SK-N-SH (cell line): ENCODE data around the gene TOR2A. TPM values are rescaled to one million over a fixed set of nuclear protein-coding genes. Genes with fewer than 3 reads are reported as not detected.

Experiments used
- CTCF ChIA-PET: fragments of 300-600, 350-600 bp; formaldehyde crosslinking; extraction: SDS; loops from one replicate; lab custom pipeline; 2021; lab: Yijun Ruan, JAX
- POLR2A ChIA-PET: fragments of 350-600 bp; sonication (Branson Sonifier 250); formaldehyde crosslinking; extraction: SDS; loops from one replicate; lab custom pipeline; 2020; ENCODE audit warnings: antibody characterized with exemption, inconsistent platforms; lab: Yijun Ruan, JAX
- DNase-seq: peaks from one replicate; pipeline ENCODE4 v3.0.0; 2012
- H2AFZ ChIP-seq: fragments of 200-600 bp; sonication (generic); 2 replicates; pipeline ENCODE4 v1.8.1; 2016; ENCODE audit warnings: antibody characterized with exemption, mild to moderate bottlenecking, low read depth
- H3F3A ChIP-seq: fragments of 200-600 bp; sonication (generic); replicated peaks from 2 replicates; pipeline ENCODE3; 2016; ENCODE audit warnings: antibody characterized with exemption, mild to moderate bottlenecking; ENCODE audit not compliant: insufficient read depth
- H3K27ac ChIP-seq, 2 experiments: fragments of 200-500 bp in 1 of 2; fragments of 200-600 bp in 1 of 2; sonication (Bioruptor generic) in 1 of 2; sonication (generic), shearing (Covaris generic) in 1 of 2; 2 replicates each; pipeline versions ENCODE4 v1.5.1 to v1.6.1; 2014 to 2016; ENCODE audit warnings: low read depth in 2 of 2, inconsistent platforms in 1 of 2, low read length in 1 of 2, mild to moderate bottlenecking in 1 of 2, mixed read lengths in 1 of 2
- H3K27me3 ChIP-seq: fragments of 200-600 bp; sonication (generic), shearing (Covaris generic); 2 replicates; pipeline ENCODE4 v1.6.1; 2016; ENCODE audit warnings: mixed run types; ENCODE audit not compliant: insufficient read depth
- H3K36me3 ChIP-seq, 2 experiments: fragments of 200-500 bp in 1 of 2; fragments of 200-600 bp in 1 of 2; sonication (Bioruptor generic) in 1 of 2; sonication (generic) in 1 of 2; replicated peaks in 1 of 2; 2 replicates each; pipeline versions ENCODE3 to v1.5.1; 2014 to 2016; ENCODE audit warnings: low read length in 1 of 2, mild to moderate bottlenecking in 1 of 2; ENCODE audit not compliant: insufficient read depth in 2 of 2, control insufficient read depth in 1 of 2
- H3K4me1 ChIP-seq, 2 experiments: fragments of 200-500 bp in 1 of 2; fragments of 200-600 bp in 1 of 2; sonication (Bioruptor generic) in 1 of 2; sonication (generic), shearing (Covaris generic) in 1 of 2; 2 replicates each; pipeline versions ENCODE4 v1.5.1 to v1.6.1; 2014 to 2016; ENCODE audit warnings: low read depth in 1 of 2, low read length in 1 of 2, mixed run types in 1 of 2; ENCODE audit not compliant: insufficient read depth in 2 of 2, control insufficient read depth in 1 of 2
- H3K4me2 ChIP-seq: fragments of 200-600 bp; sonication (generic), shearing (Covaris generic); 2 replicates; pipeline ENCODE4 v1.6.1; 2017; ENCODE audit warnings: mixed run types
- H3K4me3 ChIP-seq, 2 experiments: fragments of 200-500 bp in 1 of 2; fragments of 200-600 bp in 1 of 2; sonication (Bioruptor generic) in 1 of 2; sonication (generic), shearing (Covaris generic) in 1 of 2; 2 replicates each; pipeline versions ENCODE4 v1.5.1 to v1.8.1; 2014 to 2016; ENCODE audit warnings: low read depth in 2 of 2, inconsistent platforms in 1 of 2, low read length in 1 of 2, mild to moderate bottlenecking in 1 of 2, mixed read lengths in 1 of 2, moderate library complexity in 1 of 2
- H3K79me2 ChIP-seq: fragments of 200-600 bp; sonication (generic); 2 replicates; pipeline ENCODE4 v1.8.1; 2017; ENCODE audit warnings: mild to moderate bottlenecking; ENCODE audit not compliant: insufficient read depth
- H3K9ac ChIP-seq: fragments of 200-600 bp; sonication (generic); 2 replicates; pipeline ENCODE4 v1.6.1; 2017; ENCODE audit warnings: mixed run types
- H3K9me2 ChIP-seq: fragments of 200-600 bp; sonication (generic); 2 replicates; pipeline ENCODE4 v1.6.1; 2017; ENCODE audit warnings: mixed run types
- H3K9me3 ChIP-seq: fragments of 200-600 bp; sonication (generic); 2 replicates; pipeline ENCODE4 v1.6.1; 2017; ENCODE audit warnings: mixed run types, mild to moderate bottlenecking, moderate library complexity
- H4K20me1 ChIP-seq: fragments of 200-600 bp; sonication (generic); 2 replicates; pipeline ENCODE4 v1.6.1; 2017; ENCODE audit warnings: mild to moderate bottlenecking, mixed run types; ENCODE audit not compliant: insufficient read depth
- CHD2 ChIP-seq: fragments of 150-350 bp; IDR thresholded peaks from 2 replicates; pipeline ENCODE4 v1.6.1; 2018; ENCODE audit warnings: low read length; ENCODE audit not compliant: partially characterized antibody
- CTCF ChIP-seq: fragments of 200-600 bp; sonication (generic); IDR thresholded peaks from 2 replicates; pipeline ENCODE4 v1.6.1; 2017; ENCODE audit warnings: antibody characterized with exemption, mild to moderate bottlenecking, moderate library complexity
- EZH2phosphoT487 ChIP-seq: fragments of 200-600 bp; sonication (generic); IDR thresholded peaks from 2 replicates; pipeline ENCODE4 v1.6.1; 2017; ENCODE audit warnings: low read depth, mixed run types, mild to moderate bottlenecking, antibody characterized with exemption, moderate library complexity, borderline replicate concordance
- FOXJ3 ChIP-seq: sonication (generic); formaldehyde crosslinking; IDR thresholded peaks from 2 replicates; pipeline ENCODE4 v1.5.1; 2020; ENCODE audit warnings: mild to moderate bottlenecking, missing genetic modification reagents
- IRF3 ChIP-seq: fragments of 150-350 bp; IDR thresholded peaks from 2 replicates; pipeline ENCODE4 v1.6.1; 2016; ENCODE audit warnings: mild to moderate bottlenecking, low read depth, low read length
- JUND ChIP-seq: IDR thresholded peaks from 2 replicates; pipeline ENCODE4 v1.4.0; 2012
- MXI1 ChIP-seq: IDR thresholded peaks from 2 replicates; pipeline ENCODE4 v1.6.1; 2012; ENCODE audit warnings: mild to moderate bottlenecking, low read depth, low read length, improper control_type of control experiment
- NFIC ChIP-seq: IDR thresholded peaks from 2 replicates; pipeline ENCODE4 v1.4.0; 2012; ENCODE audit warnings: borderline replicate concordance
- NRF1 ChIP-seq: IDR thresholded peaks from 2 replicates; pipeline ENCODE4 v1.6.1; 2012; ENCODE audit warnings: low read depth, mild to moderate bottlenecking, low read length
- PBX3 ChIP-seq: IDR thresholded peaks from 2 replicates; pipeline ENCODE4; 2012
- POLR2AphosphoS5 ChIP-seq: IDR thresholded peaks from 2 replicates; pipeline ENCODE4 v1.6.1; 2012; ENCODE audit warnings: low read depth, low read length
- RAD21 ChIP-seq: IDR thresholded peaks from 2 replicates; pipeline ENCODE4 v1.6.1; 2012; ENCODE audit warnings: mild to moderate bottlenecking, low read length
- REST ChIP-seq: IDR thresholded peaks from 2 replicates; pipeline ENCODE4 v1.6.1; 2012; ENCODE audit warnings: mild to moderate bottlenecking, low read depth, low read length, moderate library complexity
- RFX5 ChIP-seq: IDR thresholded peaks from 2 replicates; pipeline ENCODE4 v1.6.1; 2012; ENCODE audit warnings: mild to moderate bottlenecking, improper control_type of control experiment, low read length
- SIN3A ChIP-seq: IDR thresholded peaks from 2 replicates; pipeline ENCODE4 v1.6.1; 2012; ENCODE audit warnings: low read depth, mild to moderate bottlenecking, low read length, moderate library complexity, borderline replicate concordance
- TAF1 ChIP-seq: IDR thresholded peaks from 2 replicates; pipeline ENCODE4 v1.6.1; 2012; ENCODE audit warnings: low read depth, mild to moderate bottlenecking, low read length, moderate library complexity, borderline replicate concordance
- TEAD4 ChIP-seq: IDR thresholded peaks from 2 replicates; pipeline ENCODE4 v1.4.0; 2012; ENCODE audit warnings: mild to moderate bottlenecking, borderline replicate concordance; ENCODE audit not compliant: insufficient read depth
- USF2 ChIP-seq: fragments of 150-350 bp; IDR thresholded peaks from 2 replicates; pipeline ENCODE4 v1.6.1; 2017; ENCODE audit warnings: antibody characterized with exemption, low read length, low read depth, borderline replicate concordance
- ZBTB33 ChIP-seq: IDR thresholded peaks from 2 replicates; pipeline ENCODE4 v1.4.0; 2012; ENCODE audit warnings: low read depth, borderline replicate concordance
- WGBS: methylation state at CpG from one replicate; pipeline ENCODE4 v1.1.6; 2017; ENCODE audit warnings: low lambda C conversion rate; 5-methylcytosine and 5-hydroxymethylcytosine counted together
- polyA plus RNA-seq, 3 experiments: library from polyadenylated mRNA; depleted of rRNA; stranded (reverse); fragments of >200 nt; gene quantifications; 2 replicates each; pipeline ENCODE4 v1.2.3, GENCODE V29; 2012

Gene TOR2A
- polyA plus RNA-seq, 1 of the 3 experiments (the other 2 are of a cell fraction): 17.2 TPM

GRCh38 chr9:127730799-127731410, 4.2 kb downstream of the TOR2A start (continued):
- TF ChIP-seq NRF1: no peak
- no peak for TF ChIP-seq RAD21
- TF ChIP-seq JUND: no peak
- no peak for TF ChIP-seq RFX5
- TF ChIP-seq SIN3A: no peak
- TF ChIP-seq TAF1: no peak
- no peak for TF ChIP-seq POLR2AphosphoS5
- TF ChIP-seq TEAD4: no peak

- DNase-seq: no peak
- WGBS: 80% methylated on average over 7 of the region's 9 CpGs
- no peak overlapping the region for H3K4me3 ChIP-seq
- peaks cover 2% of the 10 kb centered on the region for H3F3A ChIP-seq
- no peak overlapping the region for H2AFZ ChIP-seq
- no peaks in the 10 kb centered on the region for H3K9me2 ChIP-seq
- POLR2A ChIA-PET: interaction anchor here (0.8 kb wide), 1 partner anchor 14 kb away, joined by 3 read pairs; the partner anchor contains the start of genes PTRH1 and TTC16
- no peak overlapping the region for H3K27ac ChIP-seq
- H3K27me3 ChIP-seq: no peaks in the 10 kb centered on the region
- no peaks in the 10 kb centered on the region for H4K20me1 ChIP-seq
- no peak overlapping the region for H3K9ac ChIP-seq
- peaks cover 5 to 8% of the 10 kb centered on the region in 2 experiments; a peak in 1 of 4 replicates for H3K4me1 ChIP-seq
- peaks cover 0 to 3% of the 10 kb centered on the region in 2 experiments for H3K36me3 ChIP-seq
- no peaks in the 10 kb centered on the region for H3K9me3 ChIP-seq
- no peaks in the 10 kb centered on the region for H3K79me2 ChIP-seq
- CTCF ChIA-PET: interaction anchor here (1.6 to 10.7 kb wide), 3 partner anchors 73 to 191 kb away, joined by 3 to 226 read pairs (median 5); no protein-coding TSS in a partner anchor
- no peak overlapping the region for H3K4me2 ChIP-seq
- no peak for TF ChIP-seq MXI1
- no peak for TF ChIP-seq PBX3
- no peak for TF ChIP-seq USF2
- TF ChIP-seq REST: no peak
- TF ChIP-seq IRF3: no peak
- no peak for TF ChIP-seq FOXJ3 (CRISPR knock-in tag)
- no peak for TF ChIP-seq NFIC
- TF ChIP-seq CTCF: no peak
- TF ChIP-seq TAF1: no peak
- TF ChIP-seq ZBTB33: no peak
- TF ChIP-seq CHD2: no peak
- TF ChIP-seq EZH2phosphoT487: no peak
- no peak for TF ChIP-seq RFX5
- no peak for TF ChIP-seq NRF1
These were observed 4.8 kb downstream of the TOR2A start for GRCh38 chr9:127730262-127730661.
